Neutrophil (primary cell): ENCODE measurements around the gene CASKIN1.

Experiments
- H3K27ac ChIP-seq: fragments of 200-600 bp; sonication (generic); 2 replicates; pipeline ENCODE4 v1.5.1; 2016; ENCODE audit warnings: mild to moderate bottlenecking, moderate library complexity
- H3K27me3 ChIP-seq: fragments of 200-600 bp; sonication (generic); 2 replicates; pipeline ENCODE4 v1.6.0; 2016; ENCODE audit warnings: mild to moderate bottlenecking
- H3K36me3 ChIP-seq: fragments of 200-600 bp; sonication (generic); 2 replicates; pipeline ENCODE4 v1.5.1; 2017
- H3K4me1 ChIP-seq, 2 experiments: fragments of 200-600 bp in 1 of 2; sonication (generic) in 1 of 2; 1 replicate in 1 of 2; 2 replicates in 1 of 2; pipeline versions ENCODE4 v1.5.1 to v1.6.1; 2013 to 2016; ENCODE audit warnings: low read depth in 1 of 2, low read length in 1 of 2, mild to moderate bottlenecking in 1 of 2, moderate library complexity in 1 of 2; ENCODE audit not compliant: control insufficient read depth in 1 of 2, insufficient read depth in 1 of 2
- H3K4me3 ChIP-seq, 2 experiments: fragments of 200-600 bp in 1 of 2; sonication (generic) in 1 of 2; 1 replicate in 1 of 2; 2 replicates in 1 of 2; pipeline ENCODE4 v1.5.1; 2013 to 2016; ENCODE audit warnings: low read depth in 1 of 2, low read length in 1 of 2, mild to moderate bottlenecking in 1 of 2, moderate library complexity in 1 of 2
- H3K9me3 ChIP-seq: fragments of 200-600 bp; sonication (generic); 2 replicates; pipeline ENCODE4 v1.5.1; 2016
- TF ChIP-seq, protein P1 (sequence below): fragments of 200-600 bp; sonication (generic); IDR thresholded peaks from 2 replicates; pipeline ENCODE4 v1.5.1; 2016; ENCODE audit warnings: antibody characterized with exemption

Gene CASKIN1

GRCh38 chr16:2229091-2229490 is 32.7 kb upstream of the CASKIN1 start:
- H3K27me3 ChIP-seq: no peaks in the 10 kb centered on the region
- H3K36me3 ChIP-seq: peaks cover 71% of the 10 kb centered on the region
- H3K4me1 ChIP-seq: peaks cover 7 to 8% of the 10 kb centered on the region in 2 experiments
- H3K27ac ChIP-seq: no peak overlapping the region
- no peak overlapping the region for H3K4me3 ChIP-seq
- no peaks in the 10 kb centered on the region for H3K9me3 ChIP-seq
- TF ChIP-seq, protein P1, sequence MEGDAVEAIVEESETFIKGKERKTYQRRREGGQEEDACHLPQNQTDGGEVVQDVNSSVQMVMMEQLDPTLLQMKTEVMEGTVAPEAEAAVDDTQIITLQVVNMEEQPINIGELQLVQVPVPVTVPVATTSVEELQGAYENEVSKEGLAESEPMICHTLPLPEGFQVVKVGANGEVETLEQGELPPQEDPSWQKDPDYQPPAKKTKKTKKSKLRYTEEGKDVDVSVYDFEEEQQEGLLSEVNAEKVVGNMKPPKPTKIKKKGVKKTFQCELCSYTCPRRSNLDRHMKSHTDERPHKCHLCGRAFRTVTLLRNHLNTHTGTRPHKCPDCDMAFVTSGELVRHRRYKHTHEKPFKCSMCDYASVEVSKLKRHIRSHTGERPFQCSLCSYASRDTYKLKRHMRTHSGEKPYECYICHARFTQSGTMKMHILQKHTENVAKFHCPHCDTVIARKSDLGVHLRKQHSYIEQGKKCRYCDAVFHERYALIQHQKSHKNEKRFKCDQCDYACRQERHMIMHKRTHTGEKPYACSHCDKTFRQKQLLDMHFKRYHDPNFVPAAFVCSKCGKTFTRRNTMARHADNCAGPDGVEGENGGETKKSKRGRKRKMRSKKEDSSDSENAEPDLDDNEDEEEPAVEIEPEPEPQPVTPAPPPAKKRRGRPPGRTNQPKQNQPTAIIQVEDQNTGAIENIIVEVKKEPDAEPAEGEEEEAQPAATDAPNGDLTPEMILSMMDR: no peak

GRCh38 chr16:2228161-2228824 is 31.9 kb upstream of the CASKIN1 start:
- Histone ChIP-seq H3K36me3 (peaks cover 63% of the 10 kb centered on the region), H3K27ac (no peak overlapping the region), H3K27me3 (no peaks in the 10 kb centered on the region), H3K4me1 (peaks cover 12 to 14% of the 10 kb centered on the region in 2 experiments), H3K4me3 (no peak overlapping the region), H3K9me3 (no peaks in the 10 kb centered on the region)
- TF ChIP-seq, protein P1: no peak

DNA sequence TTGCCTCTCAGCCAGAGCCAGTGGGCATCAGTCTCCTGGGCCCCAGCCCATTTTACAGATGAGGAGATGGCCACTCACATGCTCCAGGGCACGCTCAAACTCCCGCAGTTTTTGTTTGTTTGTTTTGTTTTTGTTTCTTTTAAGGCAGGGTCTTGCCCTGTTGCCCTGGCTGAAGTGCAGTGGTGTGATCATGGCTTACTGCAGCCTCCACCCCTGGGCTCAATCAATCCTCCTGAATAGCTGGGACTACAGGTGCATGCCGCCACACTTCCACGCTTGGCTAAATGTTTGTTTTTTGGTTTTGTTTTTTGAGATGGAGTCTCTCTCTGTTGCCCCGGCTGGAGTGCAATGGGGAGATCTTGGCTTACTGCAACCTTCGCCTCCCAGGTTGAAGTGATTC is 30.5 kb upstream of the CASKIN1 start:
- Histone ChIP-seq H3K9me3 (no peaks in the 10 kb centered on the region), H3K4me1 (peaks cover 15 to 18% of the 10 kb centered on the region in 2 experiments), H3K36me3 (peaks cover 49% of the 10 kb centered on the region), H3K27ac (no peak overlapping the region), H3K4me3 (no peak overlapping the region), H3K27me3 (no peaks in the 10 kb centered on the region)
- TF ChIP-seq, protein P1: no peak

DNA sequence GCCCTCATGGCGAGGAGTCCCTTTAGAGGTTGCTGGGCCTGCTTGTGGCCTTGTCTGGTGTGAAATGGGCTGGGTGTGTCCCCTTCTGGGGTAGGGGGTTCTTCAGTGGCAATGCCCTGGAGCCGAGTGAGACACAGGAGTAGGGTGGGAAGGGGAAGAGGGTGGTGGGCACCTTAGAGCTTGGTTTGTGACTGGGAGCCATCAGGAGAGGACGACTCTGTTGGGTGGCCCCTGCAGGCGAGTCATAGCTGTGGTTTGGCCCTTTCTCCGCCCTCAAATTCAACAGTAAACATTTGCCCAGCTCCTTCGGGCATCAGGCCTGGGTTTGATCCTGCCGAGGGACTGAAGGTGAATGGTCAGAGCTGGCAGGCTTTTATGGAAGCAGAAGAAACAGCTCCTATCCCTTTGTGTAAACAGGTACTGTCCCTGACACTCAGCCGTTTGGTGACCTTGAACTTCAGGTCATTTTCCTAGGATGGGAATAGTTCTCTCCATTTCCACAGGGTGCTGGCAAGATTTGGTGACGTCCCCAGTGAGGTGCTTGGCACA is 29.9 kb upstream of the CASKIN1 start:
- peaks cover 15 to 18% of the 10 kb centered on the region in 2 experiments for H3K4me1 ChIP-seq
- H3K4me3 ChIP-seq: no peak overlapping the region
- peaks cover 43% of the 10 kb centered on the region for H3K36me3 ChIP-seq

DNA sequence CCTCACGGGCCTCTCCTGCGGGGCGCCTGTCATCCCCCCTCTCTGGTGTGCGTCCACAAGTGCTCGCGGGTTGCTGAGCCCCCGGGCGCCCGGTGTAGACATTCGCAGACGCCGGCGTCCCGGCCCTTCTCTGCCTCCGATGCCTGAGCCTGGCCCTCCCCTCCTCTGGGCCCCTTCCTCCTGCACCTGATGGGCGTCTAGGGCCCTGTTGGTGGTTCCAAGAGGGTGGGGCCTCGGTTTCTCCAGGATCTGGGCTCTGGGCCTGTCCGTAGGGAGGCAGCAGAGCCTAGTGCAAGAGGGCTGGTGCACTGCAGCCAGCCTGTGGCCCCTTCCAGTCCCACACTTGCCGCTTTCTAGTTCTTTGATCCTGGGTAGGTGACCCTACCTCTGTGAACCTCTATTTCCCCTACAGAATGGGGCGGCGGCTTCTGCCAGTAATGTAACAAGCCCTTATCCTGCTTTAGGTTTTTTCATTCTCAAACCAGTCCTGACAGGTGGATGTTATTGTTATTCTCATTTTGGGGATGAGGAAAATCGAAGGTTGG is 27.6 kb upstream of the CASKIN1 start:
- Histone ChIP-seq H3K27ac (peak overlapping the region; percentile 88), H3K4me3 (peak overlapping the region; percentile 75 to 76), H3K27me3 (no peaks in the 10 kb centered on the region), H3K4me1 (peaks cover 15 to 18% of the 10 kb centered on the region in 2 experiments), H3K9me3 (no peaks in the 10 kb centered on the region), H3K36me3 (peaks cover 21% of the 10 kb centered on the region)
- TF ChIP-seq, protein P1: no peak

More for the DNA sequence above, 29.9 kb upstream of the CASKIN1 start:
- no peak overlapping the region for H3K27ac ChIP-seq
- TF ChIP-seq, protein P1: no peak
- no peaks in the 10 kb centered on the region for H3K9me3 ChIP-seq
- no peaks in the 10 kb centered on the region for H3K27me3 ChIP-seq
